HEK293 (cell line): Measurements from ENCODE around the gene FIBCD1.

ENCODE experiments used
- CTCF ChIP-seq: fragments of 450-650 bp; formaldehyde crosslinking; IDR thresholded peaks from 2 replicates; pipeline ENCODE4 v1.5.1; 2016; ENCODE audit warnings: missing biosample characterization, missing genetic modification characterization
- HOXA7 ChIP-seq: sonication (generic); formaldehyde crosslinking; IDR thresholded peaks from 2 replicates; pipeline ENCODE4 v1.8.1; 2022; ENCODE audit warnings: missing genetic modification reagents, borderline replicate concordance
- ZNF416 ChIP-seq: fragments of 450-650 bp; formaldehyde crosslinking; IDR thresholded peaks from 2 replicates; pipeline ENCODE4 v1.5.1; 2016; ENCODE audit warnings: missing biosample characterization, missing genetic modification characterization

DNA sequence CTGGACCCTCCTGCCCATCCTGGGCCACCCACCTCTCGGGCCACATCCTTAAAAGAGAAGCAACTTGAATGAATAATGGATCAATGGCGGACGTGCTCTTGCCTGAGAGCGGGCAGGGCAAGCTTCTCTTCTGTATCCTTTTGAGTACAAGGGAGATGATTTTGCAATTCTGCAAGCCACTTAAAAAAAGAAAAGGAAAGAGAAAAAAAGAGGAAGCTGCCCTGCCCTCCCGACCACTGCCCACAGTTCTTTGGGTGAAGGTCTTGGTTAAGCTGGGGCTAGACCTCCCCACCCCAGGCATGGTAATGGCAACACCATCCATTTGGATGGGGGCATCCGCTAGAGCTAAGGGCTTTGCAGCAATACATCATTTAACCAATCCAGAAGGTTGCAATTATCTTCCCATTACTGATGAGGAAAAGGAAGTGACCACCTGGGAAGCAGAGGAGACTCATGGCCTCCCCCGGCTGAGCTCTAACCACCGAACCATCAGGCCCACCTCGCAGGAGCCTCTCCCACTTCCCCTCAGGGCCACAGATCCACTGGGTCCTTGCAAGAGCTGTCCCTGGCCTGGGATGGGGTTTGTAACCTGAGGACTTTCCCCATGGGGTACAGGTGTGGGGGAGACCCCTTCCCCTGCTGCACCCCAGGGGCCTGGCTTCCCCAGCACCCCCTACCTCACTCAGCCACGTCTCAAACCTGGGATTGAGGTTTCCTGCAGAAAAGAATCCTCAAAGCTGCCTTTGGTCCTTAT is 42.1 kb upstream of the FIBCD1 start:
- TF ChIP-seq ZNF416 (no peak), CTCF (tag by site-specific recombination) (no peak), HOXA7 (CRISPR knock-in tag) (no peak)
